GM23338 (cell line): ENCODE data around the gene CAST. TPM values are rescaled to one million over a fixed set of nuclear protein-coding genes. Genes with fewer than 3 reads are reported as not detected.

Experiments used
- ETS1 ChIP-seq: IDR thresholded peaks from 2 replicates; pipeline ENCODE4 v1.6.1; 2016; ENCODE audit warnings: antibody characterized with exemption
- EZH2 ChIP-seq: fragments of 200-600 bp; sonication (generic); IDR thresholded peaks from one replicate; pipeline ENCODE4 v1.8.0; 2017; ENCODE audit warnings: antibody characterized with exemption, mild to moderate bottlenecking, low read depth; ENCODE audit not compliant: unreplicated experiment
- EZH2phosphoT487 ChIP-seq: fragments of 200-600 bp; sonication (generic); IDR thresholded peaks from one replicate; pipeline ENCODE4 v1.8.1; 2018; ENCODE audit warnings: antibody characterized with exemption; ENCODE audit not compliant: unreplicated experiment
- NANOG ChIP-seq: IDR thresholded peaks from 2 replicates; pipeline ENCODE4 v1.6.1; 2016; ENCODE audit warnings: antibody characterized with exemption, borderline replicate concordance
- REST ChIP-seq: IDR thresholded peaks from one replicate; pipeline ENCODE4 v1.6.1; 2018; ENCODE audit warnings: antibody characterized with exemption; ENCODE audit not compliant: unreplicated experiment
- STAT1 ChIP-seq: IDR thresholded peaks from one replicate; pipeline ENCODE4 v1.6.1; 2016; ENCODE audit warnings: antibody characterized with exemption; ENCODE audit not compliant: unreplicated experiment
- ZNF114 ChIP-seq: fragments of 250-450 bp; sonication (Bioruptor Pico); IDR thresholded peaks from 2 replicates; pipeline ENCODE4 v1.5.0; 2020; ENCODE audit warnings: mild to moderate bottlenecking, moderate library complexity
- ZNF462 ChIP-seq: fragments of 250-450 bp; sonication (Bioruptor Pico); IDR thresholded peaks from 2 replicates; pipeline ENCODE4 v1.5.0; 2020; ENCODE audit warnings: mild to moderate bottlenecking, moderate library complexity
- polyA plus RNA-seq: library from polyadenylated mRNA; unstranded; fragments of >200 nt; fragmentation: Nextera tagmentation; extraction: Ambion mirVana; gene quantifications from 2 replicates; pipeline ENCODE4 v1.2.1, GENCODE V29; 2016
- total RNA-seq: library from RNA; depleted of rRNA; stranded (reverse); fragments of >200 nt; shearing (Covaris generic); gene quantifications from 2 replicates; pipeline ENCODE4 v1.2.3, GENCODE V29; 2014

Gene CAST
- total and polyA plus RNA-seq, 2 experiments from 2014 or later: 37.9 to 57.7 TPM

DNA sequence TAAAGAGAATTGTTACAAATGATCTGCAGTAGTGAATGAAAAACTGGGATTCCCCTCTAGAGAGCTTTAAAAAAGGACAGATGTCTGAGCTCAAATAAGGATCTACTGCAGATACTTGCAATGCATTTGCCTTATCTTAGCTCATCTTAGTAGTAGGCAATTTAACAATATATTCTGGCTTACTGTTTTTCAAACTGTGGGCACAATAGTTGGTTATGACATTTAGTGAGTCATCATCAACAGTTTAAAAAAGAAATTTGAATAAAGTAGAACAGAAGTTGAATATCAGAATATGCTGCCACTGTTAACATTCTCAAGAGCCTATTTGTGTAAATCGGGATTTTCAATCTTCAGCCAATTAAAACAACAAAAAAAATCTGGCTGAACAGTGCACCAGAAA lies 6.7 kb upstream of the CAST start (continued):
- no peak for TF ChIP-seq ZNF462 (CRISPR knock-in tag)
- TF ChIP-seq EZH2: no peak
- TF ChIP-seq EZH2phosphoT487: no peak
- no peak for TF ChIP-seq ZNF114 (CRISPR knock-in tag)
- no peak for TF ChIP-seq ETS1
- no peak for TF ChIP-seq STAT1
- no peak for TF ChIP-seq NANOG
- TF ChIP-seq REST: no peak
